Thyroid gland (tissue), 4 donors: ENCODE measurements around the gene PIGS.

ENCODE experiments used
- CTCF ChIP-seq, 6 experiments: fragments of 200-600 bp in 3 of 6; fragments of 450-650 bp in 3 of 6; sonication (generic) in 3 of 6; IDR thresholded peaks; one replicate each; pipeline ENCODE4 v1.5.1; 2016 to 2019; ENCODE audit warnings: antibody characterized with exemption in 6 of 6, mild to moderate bottlenecking in 2 of 6, inconsistent platforms in 1 of 6, moderate library complexity in 1 of 6
- POLR2A ChIP-seq, 2 donors: fragments of 450-650 bp; IDR thresholded peaks; one replicate each; pipeline ENCODE4 v1.6.1; 2017; ENCODE audit warnings: antibody characterized with exemption in 2 of 2, mild to moderate bottlenecking in 2 of 2, moderate library complexity in 1 of 2

- no peak for TF ChIP-seq POLR2A (IDR thresholded peaks at IDR 0.05)
- no peak for TF ChIP-seq CTCF (IDR thresholded peaks at IDR 0.05)
Measured at GRCh38 chr17:28592260-28592659, 20.9 kb upstream of the PIGS start.
